RPMI8226 (cell line): ENCODE results near the gene DPEP2NB.
"Not testable (repeated sequence)": the region's sequence is repeated elsewhere in the genome, so short reads cannot be mapped to it uniquely, and the experiment has no call there.

Experiments
- DNase-seq: peaks from one replicate; pipeline ENCODE4 v3.0.0-alpha.2; 2015

Gene DPEP2NB

DNA sequence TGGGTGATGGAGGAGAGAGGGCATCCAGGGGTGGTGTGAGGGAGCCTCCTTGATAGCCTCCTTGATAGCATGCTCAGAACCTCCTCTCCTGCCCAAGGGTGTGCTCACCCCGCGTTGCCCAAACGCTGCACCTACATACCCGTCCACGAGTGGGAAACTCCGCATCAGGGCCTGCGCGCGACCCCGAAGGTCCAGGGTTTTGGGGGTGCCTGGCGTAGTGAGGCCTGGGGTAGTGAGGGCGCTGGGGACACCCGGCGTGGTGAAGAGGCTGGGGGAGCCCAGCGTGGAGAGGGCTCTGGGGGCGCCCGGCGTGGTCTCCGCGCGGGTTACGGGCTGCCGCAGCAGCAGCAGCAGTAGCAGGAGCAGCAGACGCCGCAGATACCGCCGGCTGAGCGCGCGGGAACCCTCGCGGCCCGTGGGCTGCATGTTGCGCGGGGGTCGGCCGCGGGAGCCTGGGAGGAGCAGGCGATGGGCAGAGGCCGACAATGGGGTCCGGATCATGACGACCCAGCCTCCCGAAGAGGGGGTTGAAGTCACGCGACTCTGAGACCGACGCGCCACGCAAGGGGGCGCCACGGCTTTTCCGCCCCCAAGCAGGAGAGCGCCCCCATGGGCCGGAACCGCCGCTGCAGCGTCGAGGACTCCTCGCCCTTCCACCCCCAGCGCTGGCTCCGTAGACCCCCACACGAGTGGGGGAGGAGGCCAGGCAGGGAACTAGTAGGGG, 35.6 kb downstream of the DPEP2NB start, which contains the start of gene DPEP3:
TSS of gene DPEP3 (minus strand) at position 545 of the 724 bp plus-strand sequence. CDS start at position 426, 119 bp downstream.
- DNase-seq: no peak

DNA sequence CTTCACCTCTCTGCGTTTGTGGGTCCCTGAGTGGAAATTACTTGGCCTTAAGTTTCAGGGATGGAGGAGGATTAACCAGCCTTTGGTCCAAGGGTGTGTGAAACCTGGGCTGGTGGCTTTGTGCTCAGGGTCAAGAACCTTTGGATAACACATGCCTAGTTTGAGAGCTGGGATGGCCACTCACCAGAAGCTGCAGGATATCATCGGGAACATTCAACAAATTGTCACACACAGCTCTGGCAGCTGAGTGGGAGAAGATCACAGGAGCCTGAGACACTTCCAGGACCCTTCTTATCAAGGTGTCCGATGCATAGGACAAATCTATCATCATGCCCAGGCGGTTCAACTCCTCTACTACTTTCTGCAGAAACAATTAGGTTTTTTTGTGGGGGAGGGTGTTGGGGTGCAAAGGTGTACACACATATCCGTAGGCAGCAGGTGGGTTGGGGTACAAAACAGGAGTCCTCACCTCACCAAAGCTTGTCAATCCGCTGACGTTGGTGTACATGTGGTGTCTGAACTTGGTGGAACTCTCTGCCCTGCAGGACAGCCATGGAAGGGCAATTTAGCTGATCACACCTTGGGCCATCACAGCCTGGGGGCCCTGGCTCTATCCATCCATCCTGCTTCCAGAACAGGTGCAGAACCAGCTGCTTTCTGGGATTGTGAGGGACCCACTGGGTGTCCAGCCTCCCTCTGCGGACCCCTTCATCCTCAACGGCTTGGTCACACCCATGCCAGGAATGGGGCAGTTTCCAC, 38.1 kb downstream of the DPEP2NB start:
- no peak for DNase-seq

DNA sequence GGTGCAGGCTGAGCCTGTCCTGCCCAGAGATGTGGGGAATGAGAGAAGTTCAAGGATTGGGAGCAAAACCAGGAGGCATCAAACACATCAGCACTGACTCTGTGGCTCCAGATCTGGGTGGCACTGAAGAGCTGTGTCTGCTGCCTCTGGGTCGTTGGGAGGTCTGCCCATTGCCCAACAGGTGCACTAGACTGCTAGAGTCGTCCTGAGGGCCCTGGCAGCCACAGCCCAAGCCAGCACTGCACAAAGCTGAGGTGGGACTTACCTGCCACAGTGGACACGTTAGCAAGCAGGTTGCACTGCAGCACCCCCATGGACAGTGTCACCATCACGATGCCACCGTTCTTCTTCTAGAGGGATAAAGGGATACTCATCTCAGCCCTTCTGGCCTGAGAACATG, 38.7 kb downstream of the DPEP2NB start:
- DNase-seq: peak; percentile 55

DNA sequence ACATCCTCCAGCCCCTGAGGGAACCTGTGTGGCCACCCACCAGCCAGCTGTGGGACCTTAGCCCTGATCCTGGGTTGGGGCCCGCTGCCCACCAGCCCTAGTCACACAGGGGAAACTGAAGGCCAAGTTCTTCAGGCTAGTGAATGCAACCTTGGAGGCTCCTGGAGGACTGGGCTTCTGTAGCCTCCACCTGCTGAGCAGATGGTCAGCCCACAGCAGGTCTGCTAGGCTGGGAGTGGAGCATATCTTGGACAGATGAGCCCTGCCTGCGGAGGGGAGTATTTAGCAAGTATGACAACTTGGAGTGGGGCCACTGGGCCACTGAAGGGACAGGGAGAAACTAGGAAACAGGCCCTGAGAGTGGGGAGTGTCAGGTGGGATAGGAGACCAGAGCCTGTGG, 39.5 kb downstream of the DPEP2NB start:
- no peak for DNase-seq

DNA sequence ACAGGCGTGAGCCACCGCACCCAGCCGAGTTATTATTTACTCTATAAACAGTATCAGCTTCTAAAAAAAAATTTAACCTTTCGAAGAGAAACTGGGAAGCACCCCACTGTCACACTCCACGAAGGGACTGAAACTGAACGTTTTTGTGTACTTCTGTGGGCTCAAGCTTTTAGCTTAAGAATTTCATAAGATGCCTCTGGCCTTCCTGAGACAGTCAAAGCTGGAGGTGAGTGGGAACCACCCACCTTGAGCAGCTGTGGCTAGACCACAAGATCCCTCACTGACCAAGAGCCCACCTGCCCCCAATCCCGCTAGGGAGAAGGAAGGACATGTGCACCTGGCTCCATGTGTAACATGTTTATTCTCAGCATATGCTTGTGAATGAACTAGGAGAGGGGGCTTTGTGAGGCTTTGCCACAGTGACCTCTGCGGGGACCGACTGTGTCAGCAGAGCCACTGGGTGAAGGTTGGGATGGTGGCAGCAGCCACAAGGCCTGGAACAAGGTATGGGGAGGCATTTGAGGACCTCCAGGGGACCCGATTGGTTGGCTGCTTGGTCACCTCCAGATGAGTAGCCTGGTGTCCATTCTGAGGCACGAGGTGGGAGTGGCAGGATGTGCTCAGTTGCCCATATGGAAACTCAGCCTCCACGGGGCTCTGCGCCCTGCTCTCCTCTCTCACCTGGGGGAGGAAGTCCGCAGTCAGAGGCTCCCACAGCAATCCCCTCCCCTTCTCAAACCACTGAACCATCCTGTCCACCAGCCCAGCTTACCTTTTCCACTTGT, 40.2 kb downstream of the DPEP2NB start:
- DNase-seq: peak; percentile 63

DNA sequence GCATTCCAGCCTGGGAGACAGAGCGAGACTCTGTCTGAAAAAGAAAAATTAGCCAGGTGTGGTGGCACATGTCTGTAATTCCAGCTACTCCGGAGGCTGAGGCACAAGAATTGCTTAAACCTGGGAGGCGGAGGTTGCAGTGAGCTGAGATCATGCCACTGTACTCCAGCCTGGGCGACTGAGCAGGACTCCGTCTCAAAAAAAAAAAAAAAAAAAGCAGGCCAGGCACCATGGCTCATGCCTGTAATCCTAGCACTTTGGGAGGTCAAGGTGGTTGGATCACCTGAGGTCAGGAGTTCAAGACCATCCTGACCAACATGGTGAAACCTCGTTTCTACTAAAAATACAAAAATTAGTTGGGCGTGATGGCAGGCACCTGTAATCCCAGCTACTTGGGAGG, 43.4 kb downstream of the DPEP2NB start:
- DNase-seq: not testable (repeated sequence)

DNA sequence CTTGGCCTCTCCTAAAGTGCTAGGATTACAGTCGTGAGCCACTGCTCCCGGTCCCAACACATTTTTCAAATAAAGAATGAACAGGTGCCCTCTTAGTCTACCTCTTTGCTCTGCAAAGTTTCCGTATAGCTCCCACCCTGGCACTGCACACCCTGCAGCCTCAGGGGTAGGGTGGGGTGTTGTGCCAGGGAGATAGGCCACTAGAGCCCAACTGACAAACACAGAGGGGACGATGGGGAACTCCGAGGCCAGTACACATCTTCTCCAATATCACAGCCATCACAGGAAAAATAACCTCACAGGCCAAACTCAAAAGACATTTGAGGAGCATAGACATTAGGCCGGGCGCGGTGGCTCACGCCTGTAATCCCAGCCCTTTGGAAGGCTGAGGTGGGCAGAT, 44.6 kb downstream of the DPEP2NB start:
- DNase-seq: no peak

DNA sequence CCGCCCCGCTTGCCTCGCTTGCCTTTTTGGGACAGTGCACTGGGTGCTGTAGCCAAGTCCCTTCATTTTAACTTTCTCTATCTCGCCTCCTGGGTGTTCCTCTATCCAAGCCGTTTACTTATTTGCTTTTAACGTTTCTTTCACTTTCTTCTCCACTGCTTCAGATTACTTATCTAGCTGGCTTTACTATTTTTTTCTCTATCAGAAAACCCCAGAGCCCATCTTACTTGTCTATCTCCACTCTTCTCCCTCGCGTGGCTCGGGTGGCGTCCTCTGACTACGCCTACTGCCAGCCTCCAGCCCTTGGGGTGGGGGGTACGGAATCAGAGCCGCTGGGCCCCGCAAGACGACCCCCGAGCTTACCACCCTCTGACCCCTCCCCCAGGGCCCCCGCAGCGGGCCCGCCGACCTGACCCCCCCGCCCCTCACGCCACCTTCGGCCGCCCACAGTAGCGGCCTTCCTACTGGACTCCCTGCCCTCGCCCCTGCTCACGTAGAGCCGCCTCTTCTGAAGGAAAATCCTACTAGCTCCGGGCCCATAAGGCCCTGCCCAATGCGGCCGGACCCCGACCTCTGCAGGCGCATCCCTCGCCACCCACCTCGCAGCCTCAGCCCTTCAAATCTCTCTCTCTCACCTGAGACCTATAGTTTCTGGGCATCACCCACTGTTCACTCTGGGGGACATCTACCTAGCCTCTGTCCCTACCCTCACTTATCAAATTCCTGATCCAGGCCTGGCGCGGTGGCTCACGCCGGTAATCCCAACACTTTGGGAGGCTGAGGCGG, 46.3 kb downstream of the DPEP2NB start:
- peak; percentile 44 for DNase-seq

DNA sequence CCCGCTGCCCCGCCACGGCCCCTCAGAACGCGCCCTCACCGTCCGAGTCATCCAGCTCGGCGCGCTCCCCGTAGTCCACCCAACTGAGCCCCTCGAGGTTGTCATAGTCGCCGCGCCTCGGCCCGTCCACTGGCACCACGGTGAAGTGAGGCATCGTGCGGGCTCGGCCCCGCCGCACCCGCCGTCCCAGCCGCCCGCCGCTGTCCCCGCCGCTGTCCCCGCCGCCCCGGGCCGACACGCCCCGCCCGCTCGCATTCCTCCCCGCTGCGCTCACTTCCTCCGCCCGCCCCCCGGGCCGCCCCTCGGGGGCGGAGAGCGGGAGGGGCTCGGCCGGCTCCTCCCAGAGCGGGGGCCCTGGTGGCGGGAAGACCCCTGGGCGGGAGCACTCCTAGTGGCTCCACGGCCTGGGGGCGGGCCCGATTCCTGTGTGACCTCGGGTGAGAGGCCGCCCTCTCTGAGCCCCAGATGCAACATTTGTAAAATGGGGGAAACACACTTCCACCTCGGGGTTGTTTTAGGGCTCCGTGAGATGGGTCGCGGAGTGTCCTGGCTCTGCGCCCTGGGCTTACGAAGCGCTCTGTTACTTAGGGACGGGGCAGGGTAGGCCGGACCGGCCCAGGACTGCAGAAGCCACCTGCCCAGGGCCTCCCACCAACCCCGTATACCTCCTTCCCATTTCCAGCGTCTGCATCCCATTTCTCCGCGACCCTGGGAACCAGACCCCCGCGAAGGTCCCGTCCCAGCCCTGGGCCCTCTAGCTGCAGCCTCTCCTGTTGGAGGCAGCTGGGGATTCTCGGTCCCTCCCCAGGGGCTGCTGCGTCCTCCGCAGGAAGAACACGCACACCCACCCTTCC, 47.1 kb downstream of the DPEP2NB start, which contains the start of gene SLC12A4:
TSS of gene SLC12A4 (minus strand) at position 238 of the 854 bp plus-strand sequence. CDS start at position 154, 84 bp downstream.
- DNase-seq: peak; percentile 87

DNA sequence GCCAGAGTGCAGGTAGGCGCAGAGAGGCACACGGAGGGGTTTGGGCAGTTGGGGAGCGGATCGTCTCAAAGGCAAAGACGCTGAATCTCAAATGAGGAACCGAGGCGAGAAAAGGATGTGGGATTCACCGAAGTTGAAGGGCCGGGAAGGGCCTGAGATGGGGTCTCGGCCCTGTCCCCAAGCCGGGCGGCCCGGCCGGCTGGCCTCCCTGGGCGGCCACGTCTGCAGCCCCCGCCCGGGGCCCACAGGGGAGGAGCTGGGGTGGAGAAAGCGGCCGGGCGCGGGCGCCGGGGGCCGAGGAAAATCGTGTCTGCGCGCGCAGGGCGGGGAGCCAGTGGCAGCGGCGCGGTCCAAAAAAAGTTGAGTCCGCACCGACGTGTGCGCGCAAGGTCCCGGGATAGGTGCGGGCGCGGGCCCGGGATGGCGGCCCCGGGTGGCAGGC, 47.7 kb downstream of the DPEP2NB start:
- DNase-seq: peak; percentile 56

DNA sequence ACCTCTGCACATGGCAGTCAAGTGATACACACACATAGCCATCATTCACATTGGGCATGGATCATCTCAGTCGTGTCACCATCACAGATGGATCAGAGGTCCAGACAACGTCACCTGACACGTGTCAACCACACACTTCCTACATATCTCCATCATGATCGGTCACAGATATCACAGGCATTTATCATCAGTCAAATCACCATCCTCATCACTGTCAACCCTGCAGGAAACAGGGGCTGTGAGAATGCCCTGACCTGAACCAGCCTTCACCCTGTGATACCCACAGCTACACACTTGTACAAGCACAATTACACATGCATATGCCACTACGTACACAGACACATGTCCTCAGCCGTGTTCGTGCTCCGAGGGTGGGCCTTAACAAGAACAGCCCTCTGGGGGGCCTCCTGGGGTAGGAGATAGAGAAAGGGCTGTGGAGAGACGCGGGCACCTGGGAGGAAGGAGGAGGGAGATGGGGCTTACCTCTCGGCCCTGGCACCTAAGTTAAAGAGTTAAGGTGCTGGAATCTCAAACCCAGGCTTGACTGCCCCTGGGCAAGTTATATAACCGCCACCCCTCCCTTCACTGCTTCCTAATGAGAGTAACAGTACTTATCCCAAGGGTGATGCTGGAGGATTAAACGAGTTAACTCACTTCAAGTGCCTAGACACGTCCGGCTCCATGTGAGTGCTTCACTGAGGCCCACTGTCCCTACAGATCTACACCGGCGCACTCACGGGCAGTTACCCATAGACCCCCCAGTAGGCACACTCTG, 48.3 kb downstream of the DPEP2NB start:
- DNase-seq: peak; percentile 2

DNA sequence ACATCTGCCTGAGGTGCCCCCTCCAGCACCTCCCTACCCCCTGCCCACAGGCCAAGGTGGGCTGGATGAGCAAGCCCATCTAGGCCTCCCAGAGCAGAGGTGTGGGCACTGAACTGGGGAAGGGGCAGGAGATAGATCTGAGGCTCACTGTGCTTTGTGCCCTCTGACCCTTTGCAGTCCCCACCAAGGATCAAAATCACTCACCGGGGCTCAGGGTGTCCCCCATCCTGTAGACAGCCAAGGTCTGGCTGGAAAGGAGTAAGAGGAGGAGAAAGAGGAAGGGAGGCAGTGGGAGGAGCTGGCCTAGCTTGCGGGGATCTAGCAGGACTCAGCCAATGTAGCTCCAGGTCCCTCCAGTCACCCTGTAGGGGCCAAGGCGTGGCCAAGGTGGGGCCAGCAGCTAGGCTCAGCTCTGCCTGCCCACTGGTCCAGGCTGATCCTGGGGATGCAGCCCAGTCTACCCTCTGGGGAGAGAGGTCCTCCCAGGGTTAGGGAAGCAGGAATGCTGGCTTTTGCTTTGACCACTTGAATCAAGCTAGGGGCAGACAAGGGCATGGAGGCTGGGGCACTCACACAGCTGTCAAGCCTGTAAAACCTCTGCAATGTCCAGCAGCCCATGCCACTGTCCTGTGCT, 49.0 kb downstream of the DPEP2NB start:
- peak; percentile 5 for DNase-seq

DNA sequence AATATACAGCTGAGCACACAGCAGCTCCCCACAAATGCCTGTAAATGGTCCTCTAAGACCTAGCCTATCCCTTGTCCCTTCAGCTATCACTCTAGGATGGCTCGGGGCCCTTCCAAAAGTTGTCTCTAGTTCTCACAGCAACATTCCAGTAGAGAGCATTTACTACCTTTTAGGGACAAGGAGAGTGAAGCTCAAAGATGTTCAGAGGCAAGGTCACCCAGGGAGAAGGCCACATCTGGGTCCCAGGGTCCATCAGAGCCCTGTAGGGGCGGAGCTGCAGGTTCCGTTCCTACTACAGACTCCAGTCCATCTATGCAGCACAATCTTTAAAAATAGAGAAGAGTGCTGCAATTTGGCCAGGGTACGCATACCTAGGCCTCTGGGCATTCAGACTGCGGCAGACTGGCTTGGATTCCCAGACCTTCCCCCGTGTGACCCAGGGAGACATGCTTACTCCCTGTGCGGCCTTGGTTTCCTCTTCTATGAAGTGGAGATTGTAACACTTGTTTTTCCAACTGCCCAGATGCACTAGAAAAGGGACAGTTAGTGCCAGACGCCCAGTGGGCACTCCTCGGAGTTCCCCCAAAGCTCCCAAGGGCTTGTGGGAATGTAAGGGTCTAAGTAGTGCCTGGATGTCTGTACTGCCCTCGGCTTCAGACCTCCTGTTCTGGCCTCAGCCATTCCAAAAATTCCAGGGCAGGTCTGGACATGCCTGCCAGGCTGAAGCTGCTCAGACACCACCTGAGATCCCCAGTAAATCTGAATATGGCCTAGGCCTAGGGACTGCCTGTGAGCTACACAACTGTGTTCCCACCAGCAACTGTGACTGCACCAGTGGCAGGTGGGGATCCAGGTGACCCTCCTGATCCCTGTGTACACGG, 49.8 kb downstream of the DPEP2NB start:
- DNase-seq: no peak

DNA sequence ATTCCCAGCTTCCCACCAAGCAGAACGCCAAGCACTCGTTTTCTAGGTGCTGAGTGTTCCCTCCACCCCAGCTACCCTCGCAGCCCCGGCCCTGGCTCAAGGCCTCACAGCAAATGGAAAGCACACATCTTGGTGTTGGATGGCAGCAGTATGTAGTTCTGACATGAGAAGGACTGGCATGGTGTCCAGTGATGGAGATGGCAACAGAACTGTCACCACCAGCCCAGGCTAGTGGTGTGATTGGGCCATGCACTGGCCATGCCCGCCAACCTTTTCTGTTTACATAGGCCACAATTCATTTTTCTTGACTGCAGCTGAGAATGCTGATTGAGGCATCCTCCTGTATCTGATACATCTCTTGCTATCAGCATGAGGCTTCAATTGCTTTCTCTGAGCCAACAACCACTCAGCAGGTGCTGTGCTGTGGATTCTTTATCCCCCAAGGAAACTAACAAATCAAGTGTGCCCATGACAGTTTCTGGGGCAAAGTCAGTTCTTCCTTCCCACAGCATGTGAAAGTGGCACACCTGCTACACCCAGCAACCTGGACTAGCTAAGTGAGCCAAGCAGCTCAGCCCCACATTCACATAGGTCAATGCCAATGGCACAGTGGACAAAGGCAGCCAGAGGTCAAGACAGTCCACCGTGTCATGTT, 51.1 kb downstream of the DPEP2NB start:
- peak; percentile 87 for DNase-seq

DNA sequence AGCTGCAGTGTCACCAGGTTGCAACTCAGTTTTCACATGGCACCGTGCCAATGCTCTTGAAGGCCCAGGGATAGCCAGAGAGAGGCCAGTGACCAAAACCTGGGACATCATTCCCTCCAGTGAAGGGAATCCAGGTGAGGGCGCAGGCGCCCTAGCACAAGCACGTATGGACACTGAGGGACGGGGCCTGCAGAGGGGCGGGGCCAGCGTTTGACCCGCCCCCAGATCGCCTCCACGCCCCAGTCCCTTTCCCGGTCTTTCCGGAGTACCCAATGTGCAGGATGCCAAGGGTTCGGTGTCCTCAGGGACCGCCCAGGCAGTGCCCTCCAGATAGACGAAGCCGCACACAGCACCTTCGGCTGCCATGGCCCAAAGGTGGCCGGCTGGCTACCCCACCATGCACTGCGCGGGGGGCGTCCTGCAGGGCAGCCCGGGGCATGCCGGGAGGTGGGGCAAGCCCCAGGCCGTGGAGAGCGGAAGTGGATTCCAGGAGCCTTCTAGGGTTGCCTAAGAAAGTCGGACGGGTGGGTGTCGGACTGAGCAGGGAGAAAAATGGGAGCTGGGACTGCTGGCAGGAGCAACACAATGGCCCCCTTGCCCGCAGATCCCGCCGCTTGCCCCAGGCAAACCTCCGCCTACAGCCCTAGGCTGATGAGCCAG, 51.9 kb downstream of the DPEP2NB start:
- DNase-seq: peak; percentile 40
